Liver (tissue), 3 donors: ENCODE results near the gene BTBD9.

Experiments
- FOXA1 ChIP-seq: IDR thresholded peaks from 2 replicates; pipeline ENCODE4 v1.6.1; 2016; ENCODE audit warnings: antibody characterized with exemption
- HNF4G ChIP-seq: IDR thresholded peaks from 2 replicates; pipeline ENCODE4 v1.6.1; 2016; ENCODE audit warnings: antibody characterized with exemption
- NR2F2 ChIP-seq: IDR thresholded peaks from 2 replicates; pipeline ENCODE4 v1.6.1; 2016; ENCODE audit warnings: antibody characterized with exemption
- YY1 ChIP-seq: IDR thresholded peaks from 2 replicates; pipeline ENCODE4 v1.6.1; 2016; ENCODE audit warnings: antibody characterized with exemption, mild to moderate bottlenecking
- TF ChIP-seq, protein P1 (sequence below): IDR thresholded peaks from 2 replicates; pipeline ENCODE4 v1.6.1; 2016; ENCODE audit warnings: antibody characterized with exemption
- TF ChIP-seq, protein P2 (sequence below): fragments of 150-350 bp; IDR thresholded peaks from 2 replicates; pipeline ENCODE4 v1.5.1; 2017; ENCODE audit warnings: improper control_type of control experiment, low read depth, low read length; ENCODE audit not compliant: missing input control
- TF ChIP-seq, protein P3 (sequence below): IDR thresholded peaks from 2 replicates; pipeline ENCODE4 v1.6.1; 2016; ENCODE audit warnings: antibody characterized with exemption
- TF ChIP-seq, protein P4 (sequence below): IDR thresholded peaks from 2 replicates; pipeline ENCODE4 v1.6.1; 2016; ENCODE audit warnings: antibody characterized with exemption, mild to moderate bottlenecking
- donor health status: healthy.
- donor health status: healthy.

DNA sequence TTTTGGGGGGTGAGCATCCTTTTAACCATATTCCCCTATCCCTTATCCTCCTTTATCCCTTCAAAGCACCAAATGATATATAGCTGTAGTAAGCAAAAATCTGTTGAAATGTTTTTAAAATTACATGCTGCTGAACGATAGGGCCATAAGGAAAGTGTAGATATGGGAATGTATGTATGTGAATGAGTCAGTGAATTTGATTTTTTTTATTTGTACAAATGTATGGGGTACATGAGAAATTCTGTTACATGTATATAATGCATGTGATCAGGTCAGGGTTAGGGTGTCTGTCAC, 493.0 kb downstream of the BTBD9 start:
- TF ChIP-seq YY1 = no peak
- TF ChIP-seq, protein P1, sequence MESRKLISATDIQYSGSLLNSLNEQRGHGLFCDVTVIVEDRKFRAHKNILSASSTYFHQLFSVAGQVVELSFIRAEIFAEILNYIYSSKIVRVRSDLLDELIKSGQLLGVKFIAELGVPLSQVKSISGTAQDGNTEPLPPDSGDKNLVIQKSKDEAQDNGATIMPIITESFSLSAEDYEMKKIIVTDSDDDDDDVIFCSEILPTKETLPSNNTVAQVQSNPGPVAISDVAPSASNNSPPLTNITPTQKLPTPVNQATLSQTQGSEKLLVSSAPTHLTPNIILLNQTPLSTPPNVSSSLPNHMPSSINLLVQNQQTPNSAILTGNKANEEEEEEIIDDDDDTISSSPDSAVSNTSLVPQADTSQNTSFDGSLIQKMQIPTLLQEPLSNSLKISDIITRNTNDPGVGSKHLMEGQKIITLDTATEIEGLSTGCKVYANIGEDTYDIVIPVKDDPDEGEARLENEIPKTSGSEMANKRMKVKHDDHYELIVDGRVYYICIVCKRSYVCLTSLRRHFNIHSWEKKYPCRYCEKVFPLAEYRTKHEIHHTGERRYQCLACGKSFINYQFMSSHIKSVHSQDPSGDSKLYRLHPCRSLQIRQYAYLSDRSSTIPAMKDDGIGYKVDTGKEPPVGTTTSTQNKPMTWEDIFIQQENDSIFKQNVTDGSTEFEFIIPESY = no peak
- no peak for TF ChIP-seq HNF4G
- TF ChIP-seq FOXA1 = no peak
- TF ChIP-seq, protein P2, sequence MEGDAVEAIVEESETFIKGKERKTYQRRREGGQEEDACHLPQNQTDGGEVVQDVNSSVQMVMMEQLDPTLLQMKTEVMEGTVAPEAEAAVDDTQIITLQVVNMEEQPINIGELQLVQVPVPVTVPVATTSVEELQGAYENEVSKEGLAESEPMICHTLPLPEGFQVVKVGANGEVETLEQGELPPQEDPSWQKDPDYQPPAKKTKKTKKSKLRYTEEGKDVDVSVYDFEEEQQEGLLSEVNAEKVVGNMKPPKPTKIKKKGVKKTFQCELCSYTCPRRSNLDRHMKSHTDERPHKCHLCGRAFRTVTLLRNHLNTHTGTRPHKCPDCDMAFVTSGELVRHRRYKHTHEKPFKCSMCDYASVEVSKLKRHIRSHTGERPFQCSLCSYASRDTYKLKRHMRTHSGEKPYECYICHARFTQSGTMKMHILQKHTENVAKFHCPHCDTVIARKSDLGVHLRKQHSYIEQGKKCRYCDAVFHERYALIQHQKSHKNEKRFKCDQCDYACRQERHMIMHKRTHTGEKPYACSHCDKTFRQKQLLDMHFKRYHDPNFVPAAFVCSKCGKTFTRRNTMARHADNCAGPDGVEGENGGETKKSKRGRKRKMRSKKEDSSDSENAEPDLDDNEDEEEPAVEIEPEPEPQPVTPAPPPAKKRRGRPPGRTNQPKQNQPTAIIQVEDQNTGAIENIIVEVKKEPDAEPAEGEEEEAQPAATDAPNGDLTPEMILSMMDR = no peak
- TF ChIP-seq, protein P3, sequence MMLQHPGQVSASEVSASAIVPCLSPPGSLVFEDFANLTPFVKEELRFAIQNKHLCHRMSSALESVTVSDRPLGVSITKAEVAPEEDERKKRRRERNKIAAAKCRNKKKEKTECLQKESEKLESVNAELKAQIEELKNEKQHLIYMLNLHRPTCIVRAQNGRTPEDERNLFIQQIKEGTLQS = no peak
- TF ChIP-seq, protein P4, sequence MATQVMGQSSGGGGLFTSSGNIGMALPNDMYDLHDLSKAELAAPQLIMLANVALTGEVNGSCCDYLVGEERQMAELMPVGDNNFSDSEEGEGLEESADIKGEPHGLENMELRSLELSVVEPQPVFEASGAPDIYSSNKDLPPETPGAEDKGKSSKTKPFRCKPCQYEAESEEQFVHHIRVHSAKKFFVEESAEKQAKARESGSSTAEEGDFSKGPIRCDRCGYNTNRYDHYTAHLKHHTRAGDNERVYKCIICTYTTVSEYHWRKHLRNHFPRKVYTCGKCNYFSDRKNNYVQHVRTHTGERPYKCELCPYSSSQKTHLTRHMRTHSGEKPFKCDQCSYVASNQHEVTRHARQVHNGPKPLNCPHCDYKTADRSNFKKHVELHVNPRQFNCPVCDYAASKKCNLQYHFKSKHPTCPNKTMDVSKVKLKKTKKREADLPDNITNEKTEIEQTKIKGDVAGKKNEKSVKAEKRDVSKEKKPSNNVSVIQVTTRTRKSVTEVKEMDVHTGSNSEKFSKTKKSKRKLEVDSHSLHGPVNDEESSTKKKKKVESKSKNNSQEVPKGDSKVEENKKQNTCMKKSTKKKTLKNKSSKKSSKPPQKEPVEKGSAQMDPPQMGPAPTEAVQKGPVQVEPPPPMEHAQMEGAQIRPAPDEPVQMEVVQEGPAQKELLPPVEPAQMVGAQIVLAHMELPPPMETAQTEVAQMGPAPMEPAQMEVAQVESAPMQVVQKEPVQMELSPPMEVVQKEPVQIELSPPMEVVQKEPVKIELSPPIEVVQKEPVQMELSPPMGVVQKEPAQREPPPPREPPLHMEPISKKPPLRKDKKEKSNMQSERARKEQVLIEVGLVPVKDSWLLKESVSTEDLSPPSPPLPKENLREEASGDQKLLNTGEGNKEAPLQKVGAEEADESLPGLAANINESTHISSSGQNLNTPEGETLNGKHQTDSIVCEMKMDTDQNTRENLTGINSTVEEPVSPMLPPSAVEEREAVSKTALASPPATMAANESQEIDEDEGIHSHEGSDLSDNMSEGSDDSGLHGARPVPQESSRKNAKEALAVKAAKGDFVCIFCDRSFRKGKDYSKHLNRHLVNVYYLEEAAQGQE = no peak
- TF ChIP-seq NR2F2 = no peak
